Activated T-cell treated with anti-CD3 and anti-CD28 coated beads, Interleukin-2, amount 50 U/mL, for 48 hours (primary cell): ENCODE results near the gene LBHD2.
"Not testable (repeated sequence)": the region's sequence is repeated elsewhere in the genome, so short reads cannot be mapped to it uniquely, and the experiment has no call there.

ENCODE experiments used
- DNase-seq, 2 experiments: peaks; one replicate each; pipeline ENCODE4 v3.0.0-alpha.2; 2020

Gene LBHD2

DNA sequence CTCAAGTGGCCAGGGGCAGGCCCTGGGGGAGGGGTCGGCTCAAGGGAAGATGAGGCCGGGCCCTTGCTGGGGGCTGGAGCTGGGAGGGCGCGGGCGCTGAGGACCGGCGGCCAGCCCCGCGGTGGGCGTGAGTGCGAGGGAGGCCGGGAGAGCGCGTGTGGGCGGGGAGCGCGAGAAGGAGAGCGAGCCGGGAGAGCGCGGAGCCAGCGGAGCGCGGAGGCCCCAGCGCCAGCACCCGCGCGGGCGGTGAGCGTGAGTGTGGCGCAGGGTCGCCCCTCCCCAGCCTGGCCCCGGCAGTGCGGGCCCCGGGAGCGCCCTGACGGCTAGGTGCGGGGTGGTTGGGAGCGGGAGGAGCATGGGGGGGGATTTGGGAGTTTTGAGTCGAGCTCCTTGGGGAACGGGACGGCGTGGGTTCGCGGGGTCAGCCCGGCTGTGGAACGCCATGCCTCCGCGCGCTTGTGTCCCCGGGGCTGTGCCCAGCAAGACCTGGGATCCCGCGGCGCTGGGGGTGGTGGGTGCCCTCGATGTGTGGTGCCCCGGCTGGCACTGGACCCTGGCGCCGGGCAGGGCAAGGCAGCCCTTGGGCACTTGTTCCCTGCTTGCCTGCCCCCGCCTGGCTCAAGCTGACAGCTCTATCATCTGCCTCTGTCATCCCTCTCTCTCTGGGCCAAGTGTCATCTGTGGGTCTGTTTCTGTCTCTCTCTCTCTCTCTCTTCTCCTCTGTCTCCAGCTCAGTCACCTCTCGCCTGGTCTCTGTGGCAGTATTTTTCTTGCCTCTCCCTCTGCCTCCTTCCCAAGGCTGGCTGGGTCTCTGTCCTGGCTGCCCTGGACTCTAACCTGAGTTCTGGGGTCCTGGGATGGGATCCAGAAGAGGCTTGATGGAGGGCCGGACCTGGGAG, at the start of gene LBHD2:
Gene LBHD2, plus strand, starts transcription at position 190 of the 899 bp plus-strand sequence. CDS start 1,803 bp downstream, outside the sequence.
- DNase-seq: no peak

DNA sequence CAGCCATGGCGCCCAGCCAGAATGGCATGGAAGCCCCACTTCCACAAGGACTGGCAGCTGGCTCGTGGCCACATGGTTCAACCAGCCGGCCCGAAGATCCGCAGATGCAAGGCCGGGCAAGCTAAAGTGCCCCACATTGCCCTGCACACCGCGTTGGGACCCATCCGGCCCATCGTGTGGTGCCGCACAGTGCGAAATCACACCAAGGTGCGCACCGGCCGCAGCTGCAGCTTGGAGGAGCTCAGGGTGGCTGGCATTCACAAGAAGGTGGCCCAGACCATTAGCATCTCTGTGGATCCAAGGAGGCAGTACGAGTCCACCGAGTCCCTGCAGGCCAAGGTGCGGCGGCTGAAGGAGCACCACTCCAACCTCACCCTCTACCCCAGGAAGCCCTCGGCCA, 42.5 kb upstream of the LBHD2 start:
- no peak for DNase-seq

DNA sequence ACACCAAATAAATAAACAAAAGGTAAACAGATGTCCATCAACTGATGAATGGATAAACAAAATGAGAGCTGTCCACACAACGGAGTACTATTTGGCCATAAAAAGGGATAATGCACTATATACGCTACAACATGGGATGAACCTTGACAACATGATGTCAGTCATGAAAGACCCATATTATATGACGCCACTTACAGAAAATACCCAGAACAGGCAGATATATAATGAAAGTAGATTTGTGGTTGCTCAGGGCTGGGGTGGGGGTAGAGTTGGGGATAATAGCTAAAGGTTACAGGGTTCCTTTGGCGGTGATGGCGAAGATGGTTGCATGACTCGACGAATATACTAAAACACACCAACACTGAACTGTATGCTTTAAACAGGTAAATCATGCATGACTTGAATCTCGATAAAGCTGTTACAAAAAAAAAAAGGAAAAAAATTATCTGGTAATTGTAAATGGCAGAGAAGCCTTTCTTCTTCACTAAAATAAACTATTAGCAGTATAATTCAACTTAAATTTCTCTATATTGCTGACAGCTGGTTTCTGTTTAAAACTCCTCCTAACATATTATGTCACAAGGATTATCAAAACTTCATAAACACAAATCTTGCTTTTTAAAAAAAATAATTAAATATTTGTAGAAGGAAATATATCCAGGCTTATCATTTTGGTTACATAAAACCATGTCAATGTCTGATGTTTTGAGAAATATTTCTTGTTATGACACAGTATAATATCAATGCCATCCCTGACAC, 40.6 kb upstream of the LBHD2 start:
- no peak for DNase-seq

DNA sequence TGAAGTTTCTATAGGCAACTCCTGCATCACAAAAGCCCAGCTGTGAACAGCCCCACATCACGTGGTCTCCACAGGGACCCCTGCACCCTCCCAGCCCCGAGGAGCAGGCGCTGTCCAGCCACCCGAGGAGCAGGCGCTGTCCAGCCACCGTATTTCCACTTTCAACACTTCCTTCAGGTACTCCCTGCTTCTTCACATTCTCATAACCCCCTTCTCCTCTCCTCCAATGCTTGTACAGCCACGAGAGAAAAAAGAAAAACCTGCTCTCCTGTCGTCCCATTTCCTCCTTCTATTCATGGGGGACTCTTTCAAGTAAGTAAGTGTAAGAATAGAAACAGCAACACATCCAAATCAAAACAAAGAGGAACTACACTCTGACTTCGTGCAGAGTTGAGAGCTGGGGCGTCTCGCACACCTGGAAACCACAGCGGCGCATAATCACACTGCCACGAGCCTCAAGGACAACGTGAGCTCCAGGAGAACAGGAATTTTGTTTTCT, 38.6 kb upstream of the LBHD2 start:
- no peak for DNase-seq

DNA sequence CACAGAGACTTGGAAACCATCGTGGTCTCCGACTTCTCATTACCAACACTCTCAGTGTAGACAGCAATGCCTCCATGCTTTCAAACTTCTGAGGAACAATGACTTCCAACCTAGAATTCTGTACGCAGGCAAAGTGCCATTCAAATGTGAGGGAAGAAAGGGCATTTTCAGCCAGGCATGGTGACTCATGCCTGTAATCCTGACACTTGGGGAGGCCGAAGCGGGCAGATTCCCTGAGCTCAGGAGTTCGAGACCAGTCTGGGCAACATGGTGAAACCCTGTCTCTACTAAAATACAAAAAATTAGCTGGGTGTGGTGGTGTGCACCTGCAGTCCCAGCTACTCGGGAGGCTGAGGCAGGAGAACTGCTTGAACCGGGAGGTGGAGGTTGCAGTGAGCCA, 36.6 kb upstream of the LBHD2 start:
- not testable (repeated sequence) for DNase-seq

DNA sequence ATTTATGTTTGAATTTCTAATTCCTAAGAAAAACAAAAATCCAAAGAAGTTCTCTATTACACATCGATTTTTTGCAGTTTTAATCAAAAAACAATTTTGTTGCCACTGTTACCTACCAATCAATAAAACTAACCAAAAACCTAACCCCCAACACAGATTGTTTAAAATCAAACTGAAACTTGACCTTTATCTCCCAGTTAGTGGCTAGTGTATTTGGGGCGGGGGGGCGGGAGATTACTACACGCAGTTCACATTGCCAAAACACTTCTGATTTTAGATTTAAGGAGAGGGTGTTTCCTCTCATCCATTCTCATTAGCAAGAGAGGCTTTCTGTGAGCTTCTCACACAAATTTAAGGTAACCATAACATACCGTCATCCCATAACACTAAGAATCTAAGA, 33.1 kb upstream of the LBHD2 start:
- DNase-seq: no peak

DNA sequence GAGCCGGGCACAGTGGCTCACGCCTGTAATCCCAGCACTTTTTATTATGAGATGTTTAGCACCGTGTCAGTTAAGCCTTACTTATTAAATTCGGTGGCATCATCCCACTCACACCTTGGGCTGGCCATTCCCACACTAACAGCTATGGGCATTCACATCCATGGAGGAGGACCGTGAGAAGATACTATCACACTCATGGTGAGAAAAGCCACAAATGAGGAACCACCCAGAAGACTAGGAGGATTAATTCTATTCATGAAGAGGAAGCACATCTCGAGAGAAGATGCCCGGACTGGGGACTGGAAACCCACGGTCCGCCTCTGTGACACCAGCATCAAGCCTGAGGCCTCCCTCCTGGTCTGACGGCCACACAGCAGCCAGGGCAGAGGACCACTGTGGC, 31.6 kb upstream of the LBHD2 start:
- no peak for DNase-seq

DNA sequence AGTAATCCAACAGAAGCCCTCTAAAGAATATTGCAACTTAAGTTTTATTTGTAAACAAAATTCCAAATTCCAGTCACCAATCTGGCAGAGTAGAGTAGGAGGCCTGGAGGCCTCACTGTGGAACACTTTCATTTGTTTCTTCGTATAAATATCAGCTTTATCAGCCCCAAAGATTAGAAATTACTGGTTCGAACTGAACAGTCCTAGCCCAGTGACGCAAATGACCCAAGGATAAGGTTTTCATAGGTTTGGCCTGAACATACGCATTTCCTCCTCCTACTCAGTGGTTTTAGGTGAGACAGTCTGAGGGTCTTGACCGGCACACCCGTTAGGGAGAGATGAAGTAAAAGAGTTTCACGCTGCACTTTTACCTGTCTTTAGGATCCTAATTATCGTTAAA, 28.3 kb upstream of the LBHD2 start:
- DNase-seq: no peak

DNA sequence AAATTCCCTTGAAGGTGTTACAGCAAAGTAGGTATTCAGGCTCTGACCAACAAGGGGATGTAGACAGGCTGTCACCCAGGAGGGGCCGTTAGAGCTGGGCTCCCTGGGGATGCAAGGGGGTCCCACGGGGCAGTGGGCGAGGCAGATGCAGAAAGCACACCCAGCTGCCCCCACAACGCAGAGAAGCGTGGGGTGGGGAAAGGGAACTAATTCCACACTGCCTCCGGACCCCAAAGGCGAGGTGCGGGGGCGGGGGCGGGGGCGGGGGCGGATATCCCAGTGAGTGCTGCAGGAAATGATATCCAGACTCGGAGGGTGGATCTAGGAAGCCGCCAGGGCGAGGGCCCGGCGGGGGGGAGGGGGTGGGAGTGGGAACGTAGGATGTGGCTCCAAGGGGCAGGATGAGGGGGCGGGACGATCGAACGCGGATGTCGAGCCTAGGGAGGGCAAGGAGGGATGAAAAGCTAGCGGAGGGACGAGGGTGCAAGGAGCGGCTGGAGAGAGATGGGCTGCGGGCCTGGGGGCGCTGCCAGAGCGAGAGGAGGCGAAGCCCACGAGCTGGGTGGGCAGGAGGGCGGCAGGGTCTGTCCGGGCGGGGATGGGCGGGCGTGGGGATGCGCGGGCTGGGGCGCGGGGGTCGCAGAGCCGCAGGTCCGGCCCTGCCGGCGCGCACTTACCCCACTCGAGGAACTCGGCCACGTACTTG, 27.5 kb upstream of the LBHD2 start:
- DNase-seq: no peak

DNA sequence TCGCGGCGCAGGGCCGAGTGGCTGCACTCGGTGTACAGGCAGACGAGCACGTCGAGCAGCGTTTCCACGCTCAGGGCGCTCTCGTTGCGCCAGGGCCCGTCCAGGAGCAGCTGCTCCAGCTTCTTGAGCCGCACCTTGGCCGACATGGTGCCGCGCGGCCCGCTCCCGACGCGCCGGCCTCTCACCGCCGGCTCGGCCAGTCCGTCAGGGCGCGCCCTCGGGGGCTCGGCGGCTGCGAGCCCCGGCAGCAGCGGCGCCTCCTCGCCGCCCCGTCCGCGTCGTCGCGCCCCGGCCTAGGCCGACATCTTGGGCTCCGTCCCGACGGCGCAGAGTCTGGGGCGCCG, 27.0 kb upstream of the LBHD2 start:
- peak in 1 of 2 experiments; percentile 41 for DNase-seq

DNA sequence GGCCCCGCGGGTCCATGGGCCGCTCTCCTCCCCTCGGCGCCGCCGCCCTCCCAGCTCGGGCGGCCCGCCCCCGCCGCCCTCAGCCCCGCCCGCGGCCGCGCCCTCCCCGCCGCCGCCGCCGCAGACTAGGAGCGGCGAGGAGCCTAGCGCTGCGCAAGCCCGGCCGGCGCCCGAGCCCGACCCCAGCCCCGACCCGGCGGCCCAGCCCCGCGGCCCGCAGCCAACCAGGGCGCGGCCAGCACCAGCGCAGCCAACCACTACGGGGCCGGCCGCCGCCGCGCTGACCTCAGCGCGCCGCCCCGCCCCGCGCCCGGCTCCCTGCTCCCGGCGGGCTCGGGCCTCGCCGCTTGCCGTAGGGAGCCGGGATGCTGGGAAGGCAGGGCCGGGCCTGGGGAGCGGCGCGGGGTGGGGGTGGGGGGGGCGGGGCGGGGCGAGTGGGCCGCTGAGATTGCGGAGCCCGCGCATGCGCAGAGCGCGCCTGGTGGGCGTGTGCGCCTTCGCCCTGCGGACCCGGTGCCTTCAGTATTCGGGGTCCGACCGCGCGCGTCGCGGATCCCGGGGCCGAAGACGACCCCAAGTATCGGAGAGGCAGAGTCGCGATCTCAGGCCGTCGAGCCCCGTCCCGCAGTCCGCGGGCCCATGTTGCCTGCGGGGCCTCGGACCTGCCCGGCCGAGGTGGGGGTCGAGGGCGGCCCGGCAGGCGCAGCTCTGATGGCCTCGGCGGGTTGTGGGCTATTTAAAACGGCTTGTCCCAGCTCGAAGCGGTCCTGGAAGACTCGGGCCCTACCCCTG, 26.4 kb upstream of the LBHD2 start, which contains the start of gene CDC42BPB:
Gene CDC42BPB, minus strand, starts transcription at position 178 of the 792 bp plus-strand sequence. CDS start 376 bp downstream, outside the sequence.
- DNase-seq: peak; percentile 47 to 65

DNA sequence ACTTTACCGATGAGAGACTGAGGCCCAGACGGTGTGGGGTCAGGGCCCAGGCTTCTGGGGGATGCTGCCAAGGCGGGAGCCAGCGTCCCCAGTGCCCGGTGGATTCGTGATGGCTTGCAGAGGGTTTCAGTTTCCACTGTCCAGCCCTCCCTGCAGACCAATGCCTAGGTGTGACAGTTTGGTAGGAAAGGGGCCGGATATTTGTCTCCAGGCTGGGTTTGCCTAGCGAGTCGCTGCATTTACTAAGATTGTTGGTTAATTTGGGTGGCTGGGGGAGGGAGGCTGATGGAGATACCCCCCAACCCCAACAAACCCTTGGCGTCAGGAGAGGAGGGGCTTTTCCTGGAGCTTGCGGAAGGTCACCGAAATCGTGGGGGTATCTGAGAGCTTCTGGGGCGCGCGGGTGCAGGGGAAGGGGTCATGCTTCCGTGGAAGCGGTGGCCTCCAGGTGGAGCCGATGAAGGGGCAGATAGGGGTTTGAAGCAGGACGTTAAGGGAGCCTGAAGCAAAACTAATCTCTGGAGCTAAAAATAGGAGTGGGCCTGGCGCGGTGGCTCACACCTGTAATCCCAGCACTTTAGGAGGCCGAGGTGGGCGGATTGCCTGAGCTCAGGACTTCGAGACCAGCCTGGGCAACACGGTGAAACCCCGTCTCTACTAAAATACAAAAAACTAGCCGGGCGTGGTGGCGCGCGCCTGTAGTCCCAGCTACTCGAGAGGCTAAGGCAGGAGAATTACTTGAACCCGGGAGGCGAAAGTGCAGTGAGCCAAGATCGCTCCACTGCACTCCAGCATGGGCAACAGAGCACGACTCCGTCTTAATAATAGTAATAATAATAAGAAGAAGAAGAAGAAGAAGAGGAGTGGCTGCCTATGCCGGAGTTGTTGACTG, 25.6 kb upstream of the LBHD2 start:
- no peak for DNase-seq

DNA sequence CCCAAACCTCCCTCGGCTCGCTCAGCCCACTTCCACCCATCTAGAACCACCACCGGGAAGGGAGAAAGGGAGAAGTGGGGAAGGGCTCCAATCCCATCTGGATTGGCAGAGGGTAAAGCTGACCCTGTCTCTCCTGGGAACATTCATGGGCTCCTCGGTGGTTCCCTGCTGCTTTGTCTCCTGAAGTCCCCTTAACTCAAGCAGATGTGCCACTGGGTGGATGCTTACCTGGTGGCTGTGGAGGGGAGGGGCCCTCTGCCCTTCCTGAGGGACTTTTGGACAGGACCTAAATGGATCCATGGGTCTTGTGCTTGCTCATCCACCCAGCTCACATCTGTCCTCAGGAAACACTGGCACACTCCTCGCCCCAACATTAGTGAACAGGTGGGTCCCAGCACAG, 24.5 kb upstream of the LBHD2 start:
- DNase-seq: no peak

DNA sequence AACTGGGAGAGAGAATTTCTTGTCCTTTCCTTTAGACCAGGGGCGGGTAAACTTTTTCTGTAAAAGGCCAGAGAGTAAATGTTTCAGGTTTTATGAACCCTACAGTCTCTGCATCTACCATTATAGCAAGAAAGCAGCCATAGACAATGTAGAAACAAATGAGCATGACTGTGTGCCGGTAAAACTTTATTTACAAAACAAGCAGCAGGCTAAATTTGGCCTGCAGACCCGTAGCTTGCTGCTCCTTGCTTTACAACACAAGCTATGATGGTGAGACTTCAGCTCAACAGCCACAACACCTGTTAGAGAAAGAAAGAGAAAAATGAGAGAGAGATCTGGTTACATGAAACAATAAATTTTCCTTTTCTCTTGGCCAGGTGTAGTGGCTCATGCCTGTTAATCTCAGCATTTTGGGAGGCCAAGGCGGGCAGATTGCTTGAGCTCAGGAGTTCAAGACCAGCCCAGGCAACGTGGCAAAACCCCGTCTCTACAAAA, 22.5 kb upstream of the LBHD2 start:
- no peak for DNase-seq

DNA sequence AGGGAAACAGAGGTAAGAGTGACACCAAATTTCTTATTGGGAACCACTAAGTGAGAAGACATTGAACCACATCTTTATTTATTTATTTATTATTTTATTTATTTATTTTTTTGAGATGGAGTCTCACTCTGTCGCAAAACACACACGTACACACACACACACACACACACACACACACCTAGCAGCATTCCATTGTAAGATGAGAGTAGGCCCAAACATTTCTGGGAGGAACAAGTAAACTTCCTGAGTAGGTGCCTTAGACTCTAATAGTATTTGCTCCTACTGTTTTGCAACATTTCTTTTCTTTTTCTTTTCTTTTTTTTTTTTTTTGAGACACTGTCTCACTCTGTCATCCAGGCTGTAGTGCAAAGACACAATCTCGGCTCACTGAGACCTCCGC, 19.6 kb upstream of the LBHD2 start:
- no peak for DNase-seq

DNA sequence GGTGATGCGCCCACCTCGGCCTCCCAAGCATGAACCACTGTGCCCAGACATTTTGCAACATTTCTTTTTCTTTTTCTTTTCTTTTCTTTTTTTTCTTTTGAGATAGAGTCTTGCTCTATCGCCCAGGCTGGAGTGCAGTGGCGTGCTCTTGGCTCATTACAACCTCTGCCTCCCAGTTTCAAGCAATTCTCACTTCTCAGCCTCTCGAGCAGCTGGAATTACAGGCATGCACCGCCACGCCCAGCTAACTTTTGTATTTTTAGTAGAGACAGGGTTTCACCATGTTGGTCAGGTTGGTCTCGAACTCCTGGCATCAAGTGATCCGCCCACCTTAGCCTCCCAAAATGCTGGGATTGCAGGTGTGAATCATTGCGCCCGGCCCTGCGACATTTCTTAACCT, 19.0 kb upstream of the LBHD2 start:
- DNase-seq: no peak

DNA sequence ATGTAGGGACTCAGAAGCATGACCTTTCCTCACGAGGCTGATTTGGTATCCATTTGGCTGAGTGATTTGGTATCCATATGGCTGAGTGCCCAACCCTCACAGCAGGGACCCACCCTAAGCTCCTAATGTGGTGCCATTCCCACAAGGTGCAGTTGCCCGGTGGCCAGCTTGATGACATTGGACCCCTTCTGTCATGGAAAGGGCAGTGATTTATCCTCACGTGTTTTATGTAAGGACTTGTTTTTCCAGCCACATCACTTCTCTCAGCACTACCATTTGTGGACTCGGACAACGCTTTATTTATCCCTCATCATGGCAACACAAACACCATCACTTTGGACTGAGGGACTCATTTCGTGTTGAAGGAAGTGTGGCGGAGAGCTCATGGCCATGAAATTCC, 18.1 kb upstream of the LBHD2 start:
- DNase-seq: no peak

DNA sequence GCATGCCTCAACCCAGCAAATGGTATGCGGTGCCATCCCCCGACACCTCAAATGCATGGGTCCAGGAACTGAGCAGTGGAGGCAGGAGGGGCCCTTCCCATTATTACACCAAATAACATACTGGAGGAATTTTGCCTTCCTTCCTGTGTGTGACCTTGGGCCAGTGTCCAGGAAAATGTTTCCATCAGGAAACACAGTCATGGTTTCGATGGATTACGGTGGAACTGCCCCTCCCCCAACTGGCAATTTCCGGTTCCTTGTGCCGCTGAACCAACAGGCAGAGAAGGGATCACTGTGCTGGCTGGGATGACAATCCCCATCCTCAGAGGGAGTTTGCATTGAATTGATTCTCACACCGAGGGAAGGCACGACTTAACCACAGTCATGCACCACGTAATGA, 17.6 kb upstream of the LBHD2 start:
- no peak for DNase-seq

DNA sequence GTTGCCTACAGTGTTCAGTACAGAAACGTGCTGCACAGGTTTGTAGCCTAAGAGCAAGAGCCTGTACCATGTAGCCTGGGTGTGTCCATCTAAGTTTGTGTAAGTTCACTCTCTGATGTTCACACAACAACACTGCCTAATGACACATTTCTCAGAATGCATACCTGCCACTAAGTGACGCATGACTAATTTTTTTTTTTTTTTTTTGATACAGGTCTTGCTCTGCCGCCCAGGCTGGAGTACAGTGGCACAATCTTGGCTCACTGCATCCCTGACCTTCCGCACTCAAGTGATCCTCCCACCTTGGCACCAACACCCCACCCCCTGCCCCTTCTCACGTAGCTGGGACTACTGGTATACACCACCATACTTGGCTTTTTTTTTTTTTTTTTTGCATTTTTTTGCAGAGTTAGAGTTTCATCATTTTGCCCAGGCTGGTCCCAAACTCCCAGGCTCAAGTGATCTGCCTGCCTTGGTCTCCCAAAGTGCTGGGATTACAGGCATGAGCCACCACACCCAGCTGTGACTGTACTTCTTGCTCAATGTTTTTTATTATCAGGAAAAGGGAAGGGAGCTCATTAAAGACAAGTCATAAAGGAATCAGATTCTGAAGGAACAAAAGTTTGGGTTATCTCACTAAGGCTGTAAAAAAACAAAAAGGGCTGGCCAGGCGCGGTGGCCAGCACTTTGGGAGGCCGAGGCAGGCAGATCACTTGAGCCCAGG, 16.6 kb upstream of the LBHD2 start:
- DNase-seq: no peak

DNA sequence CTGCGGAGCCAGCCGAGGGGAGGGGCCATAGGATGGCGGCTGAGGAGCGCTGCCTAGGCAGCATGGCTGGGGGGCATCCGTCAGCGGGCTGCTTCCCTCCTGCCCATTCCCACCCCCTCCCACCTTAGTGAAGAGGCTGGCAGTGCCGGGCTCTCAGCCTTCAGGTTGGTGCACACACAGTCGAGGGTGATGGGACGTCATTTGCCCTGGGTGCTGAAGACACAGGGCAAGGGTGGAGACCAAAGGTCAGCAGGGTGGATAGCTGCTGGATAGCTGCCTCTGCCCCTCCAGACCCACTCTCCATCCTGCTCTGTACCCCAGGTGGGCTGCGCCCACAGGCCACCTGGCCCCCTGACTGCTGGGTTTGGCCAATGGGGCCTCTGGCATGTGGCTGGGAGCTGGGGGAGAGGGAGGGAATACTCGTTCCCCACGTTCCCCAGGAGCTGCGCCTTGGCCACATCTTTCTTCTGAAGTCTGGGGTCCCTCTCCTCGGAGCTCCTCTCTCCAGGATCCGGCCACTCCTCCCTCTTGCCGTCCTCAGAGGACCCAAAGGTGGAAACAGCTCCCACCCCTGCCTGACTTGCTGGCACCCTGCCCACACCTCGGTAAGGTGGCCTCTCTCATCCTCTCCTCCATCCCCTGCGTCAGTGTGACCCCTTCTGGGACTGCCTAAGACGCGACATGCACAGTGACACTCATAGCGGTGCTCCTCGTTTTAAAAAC, 15.5 kb upstream of the LBHD2 start:
- DNase-seq: no peak
